ENCODE measurements around the gene SUPT6H.

The SUPT6H gene

GRCh38 chr17:28685366-28685765 lies 23.4 kb downstream of the SUPT6H start:
- Histone ChIP-seq H3K27me3 (ENCODE audit: control insufficient read depth, insufficient read depth, low read length) (no peaks in the 10 kb centered on the region), H3K4me3 (ENCODE audit: low read length) (no peak overlapping the region), H3K9me3 (ENCODE audit: control insufficient read depth, low read depth, low read length) (no peaks in the 10 kb centered on the region), H3K27ac (ENCODE audit: low read length) (no peak overlapping the region), H3K36me3 (ENCODE audit: control insufficient read depth, low read depth, low read length) (peaks cover 95% of the 10 kb centered on the region), H3K4me1 (ENCODE audit: control insufficient read depth, low read depth, low read length) (no peaks in the 10 kb centered on the region), H3K9ac (ENCODE audit: low read length) (no peak overlapping the region)

- Histone ChIP-seq H3K27ac (ENCODE audit: low read length) (no peak overlapping the region), H3K36me3 (ENCODE audit: control insufficient read depth, low read depth, low read length) (peaks cover 94% of the 10 kb centered on the region), H3K9me3 (ENCODE audit: control insufficient read depth, low read depth, low read length) (no peaks in the 10 kb centered on the region), H3K4me3 (ENCODE audit: low read length) (no peak overlapping the region), H3K27me3 (ENCODE audit: control insufficient read depth, insufficient read depth, low read length) (no peaks in the 10 kb centered on the region), H3K9ac (ENCODE audit: low read length) (no peak overlapping the region), H3K4me1 (ENCODE audit: control insufficient read depth, low read depth, low read length) (no peaks in the 10 kb centered on the region)
Measured at GRCh38 chr17:28686296-28686695, 24.3 kb downstream of the SUPT6H start.

DNA sequence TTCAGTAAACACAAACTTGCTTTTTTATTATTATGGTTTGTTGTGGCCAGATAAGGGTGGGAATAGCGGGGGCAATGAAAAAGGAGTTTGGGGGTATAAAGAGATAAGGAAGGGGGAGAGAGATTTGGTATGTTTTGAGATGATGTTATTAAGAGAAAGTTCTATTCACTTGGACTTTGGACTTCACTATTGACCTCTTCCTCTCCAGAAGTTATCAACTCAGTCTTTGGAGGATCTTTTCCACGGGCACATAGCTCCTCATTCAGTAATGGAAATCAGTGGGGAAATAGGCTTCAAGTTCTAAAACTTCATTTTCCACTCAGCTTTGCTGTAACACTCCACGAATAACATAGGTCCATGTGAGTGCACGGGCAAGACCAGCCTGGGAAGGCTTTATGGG lies 26.5 kb downstream of the SUPT6H start:
- Histone ChIP-seq H3K27me3 (ENCODE audit: control insufficient read depth, insufficient read depth, low read length) (no peaks in the 10 kb centered on the region), H3K4me3 (ENCODE audit: low read length) (no peak overlapping the region), H3K9me3 (ENCODE audit: control insufficient read depth, low read depth, low read length) (no peaks in the 10 kb centered on the region), H3K36me3 (ENCODE audit: control insufficient read depth, low read depth, low read length) (peaks cover 82% of the 10 kb centered on the region), H3K9ac (ENCODE audit: low read length) (no peak overlapping the region), H3K4me1 (ENCODE audit: control insufficient read depth, low read depth, low read length) (no peaks in the 10 kb centered on the region), H3K27ac (ENCODE audit: low read length) (no peak overlapping the region)

- H3K9me3 ChIP-seq (ENCODE audit: control insufficient read depth, low read depth, low read length): no peaks in the 10 kb centered on the region
- H3K36me3 ChIP-seq (ENCODE audit: control insufficient read depth, low read depth, low read length): peaks cover 85% of the 10 kb centered on the region
- H3K27ac ChIP-seq (ENCODE audit: low read length): no peak overlapping the region
- no peak overlapping the region for H3K4me3 ChIP-seq (ENCODE audit: low read length)
- no peaks in the 10 kb centered on the region for H3K27me3 ChIP-seq (ENCODE audit: control insufficient read depth, insufficient read depth, low read length)
- no peaks in the 10 kb centered on the region for H3K4me1 ChIP-seq (ENCODE audit: control insufficient read depth, low read depth, low read length)
- H3K9ac ChIP-seq (ENCODE audit: low read length): no peak overlapping the region
Measured at GRCh38 chr17:28689011-28689410, 27.0 kb downstream of the SUPT6H start.

DNA sequence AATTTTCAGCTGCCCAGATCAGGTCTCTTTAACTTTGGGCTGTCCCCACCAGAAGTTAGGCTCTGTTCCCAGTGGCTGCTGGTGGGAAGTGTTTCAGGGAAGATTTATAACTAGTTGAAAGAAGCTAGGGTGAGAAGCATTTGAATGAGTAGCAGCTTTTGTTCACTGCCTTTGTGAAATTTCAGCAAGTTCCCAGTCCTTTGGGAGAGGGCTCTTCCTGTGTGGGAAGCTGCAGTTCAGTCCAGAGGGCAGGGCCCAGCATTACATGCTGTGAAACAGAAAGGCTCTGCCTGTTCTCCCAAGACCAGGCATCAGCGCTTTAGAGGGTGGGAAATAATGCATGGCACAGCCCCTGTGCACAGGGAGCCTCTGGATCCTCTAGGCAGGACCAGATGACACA lies 31.9 kb downstream of the SUPT6H start:
- Histone ChIP-seq H3K27ac (ENCODE audit: low read length) (no peak overlapping the region), H3K36me3 (ENCODE audit: control insufficient read depth, low read depth, low read length) (peaks cover 82% of the 10 kb centered on the region), H3K4me3 (ENCODE audit: low read length) (no peak overlapping the region), H3K27me3 (ENCODE audit: control insufficient read depth, insufficient read depth, low read length) (no peaks in the 10 kb centered on the region), H3K9me3 (ENCODE audit: control insufficient read depth, low read depth, low read length) (no peaks in the 10 kb centered on the region), H3K9ac (ENCODE audit: low read length) (no peak overlapping the region), H3K4me1 (ENCODE audit: control insufficient read depth, low read depth, low read length) (no peaks in the 10 kb centered on the region)

GRCh38 chr17:28698253-28698941 lies 36.4 kb downstream of the SUPT6H start:
- no peaks in the 10 kb centered on the region for H3K27me3 ChIP-seq (ENCODE audit: control insufficient read depth, insufficient read depth, low read length)
- no peaks in the 10 kb centered on the region for H3K4me1 ChIP-seq (ENCODE audit: control insufficient read depth, low read depth, low read length)
- no peak overlapping the region for H3K9ac ChIP-seq (ENCODE audit: low read length)
- no peak overlapping the region for H3K27ac ChIP-seq (ENCODE audit: low read length)
- peaks cover 95% of the 10 kb centered on the region for H3K36me3 ChIP-seq (ENCODE audit: control insufficient read depth, low read depth, low read length)
- H3K4me3 ChIP-seq (ENCODE audit: low read length): no peak overlapping the region
- no peaks in the 10 kb centered on the region for H3K9me3 ChIP-seq (ENCODE audit: control insufficient read depth, low read depth, low read length)

DNA sequence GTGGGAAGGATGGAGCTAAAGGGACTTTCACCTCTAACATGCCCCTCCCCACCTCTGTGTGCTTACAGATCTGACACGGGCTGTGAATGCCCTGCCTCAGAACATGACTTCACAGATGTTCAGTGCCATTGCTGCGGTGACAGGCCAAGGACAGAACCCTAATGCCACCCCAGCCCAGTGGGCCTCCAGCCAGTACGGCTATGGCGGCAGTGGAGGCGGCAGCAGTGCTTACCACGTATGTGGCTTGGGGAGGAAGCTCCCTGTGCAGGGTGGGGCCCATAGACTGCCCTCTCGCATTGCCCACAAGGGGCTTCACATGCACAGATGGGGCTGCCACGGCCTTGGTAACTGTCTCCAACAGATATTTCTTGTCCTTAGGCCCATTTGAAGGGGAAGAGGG lies 38.3 kb downstream of the SUPT6H start:
- no peaks in the 10 kb centered on the region for H3K9me3 ChIP-seq (ENCODE audit: control insufficient read depth, low read depth, low read length)
- no peak overlapping the region for H3K9ac ChIP-seq (ENCODE audit: low read length)
- H3K27ac ChIP-seq (ENCODE audit: low read length): no peak overlapping the region
- H3K4me3 ChIP-seq (ENCODE audit: low read length): no peak overlapping the region
- H3K27me3 ChIP-seq (ENCODE audit: control insufficient read depth, insufficient read depth, low read length): no peaks in the 10 kb centered on the region
- H3K4me1 ChIP-seq (ENCODE audit: control insufficient read depth, low read depth, low read length): no peaks in the 10 kb centered on the region
- peaks cover 78% of the 10 kb centered on the region for H3K36me3 ChIP-seq (ENCODE audit: control insufficient read depth, low read depth, low read length)

- H3K4me1 ChIP-seq (ENCODE audit: control insufficient read depth, low read depth, low read length): no peaks in the 10 kb centered on the region
- no peak overlapping the region for H3K27ac ChIP-seq (ENCODE audit: low read length)
- H3K36me3 ChIP-seq (ENCODE audit: control insufficient read depth, low read depth, low read length): peaks cover 71% of the 10 kb centered on the region
- H3K9me3 ChIP-seq (ENCODE audit: control insufficient read depth, low read depth, low read length): no peaks in the 10 kb centered on the region
- no peak overlapping the region for H3K9ac ChIP-seq (ENCODE audit: low read length)
- H3K27me3 ChIP-seq (ENCODE audit: control insufficient read depth, insufficient read depth, low read length): no peaks in the 10 kb centered on the region
- H3K4me3 ChIP-seq (ENCODE audit: low read length): no peak overlapping the region
Measured at GRCh38 chr17:28700830-28701492, 39.0 kb downstream of the SUPT6H start.

GRCh38 chr17:28702026-28702751 lies 40.2 kb downstream of the SUPT6H start:
- H3K9ac ChIP-seq (ENCODE audit: low read length): no peak overlapping the region
- no peaks in the 10 kb centered on the region for H3K27me3 ChIP-seq (ENCODE audit: control insufficient read depth, insufficient read depth, low read length)
- no peaks in the 10 kb centered on the region for H3K4me1 ChIP-seq (ENCODE audit: control insufficient read depth, low read depth, low read length)
- no peak overlapping the region for H3K27ac ChIP-seq (ENCODE audit: low read length)
- peaks cover 62% of the 10 kb centered on the region for H3K36me3 ChIP-seq (ENCODE audit: control insufficient read depth, low read depth, low read length)
- no peaks in the 10 kb centered on the region for H3K9me3 ChIP-seq (ENCODE audit: control insufficient read depth, low read depth, low read length)
- H3K4me3 ChIP-seq (ENCODE audit: low read length): no peak overlapping the region

DNA sequence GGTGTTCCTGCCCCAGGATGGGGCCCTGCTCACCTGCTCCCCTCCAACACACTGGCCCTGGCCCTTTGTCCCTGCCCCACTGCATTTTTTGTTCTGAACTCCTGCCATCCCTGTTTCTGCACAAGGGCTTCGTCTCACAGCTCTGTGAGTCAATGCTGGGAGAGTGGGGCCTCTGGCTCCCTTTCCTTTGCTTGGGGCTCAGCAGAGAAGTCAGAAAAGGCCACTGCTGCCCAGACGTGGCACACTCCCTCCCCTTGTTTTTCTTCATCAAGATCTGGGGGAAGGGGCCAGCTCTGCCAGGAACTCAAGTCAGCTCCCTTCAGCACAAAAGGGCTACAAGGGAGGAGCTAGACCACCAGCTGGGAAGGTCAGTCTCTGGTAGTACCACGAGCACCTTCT lies 40.7 kb downstream of the SUPT6H start:
- Histone ChIP-seq H3K27ac (ENCODE audit: low read length) (no peak overlapping the region), H3K4me3 (ENCODE audit: low read length) (no peak overlapping the region), H3K36me3 (ENCODE audit: control insufficient read depth, low read depth, low read length) (peaks cover 56% of the 10 kb centered on the region), H3K4me1 (ENCODE audit: control insufficient read depth, low read depth, low read length) (no peaks in the 10 kb centered on the region), H3K9me3 (ENCODE audit: control insufficient read depth, low read depth, low read length) (no peaks in the 10 kb centered on the region), H3K27me3 (ENCODE audit: control insufficient read depth, insufficient read depth, low read length) (no peaks in the 10 kb centered on the region), H3K9ac (ENCODE audit: low read length) (no peak overlapping the region)

DNA sequence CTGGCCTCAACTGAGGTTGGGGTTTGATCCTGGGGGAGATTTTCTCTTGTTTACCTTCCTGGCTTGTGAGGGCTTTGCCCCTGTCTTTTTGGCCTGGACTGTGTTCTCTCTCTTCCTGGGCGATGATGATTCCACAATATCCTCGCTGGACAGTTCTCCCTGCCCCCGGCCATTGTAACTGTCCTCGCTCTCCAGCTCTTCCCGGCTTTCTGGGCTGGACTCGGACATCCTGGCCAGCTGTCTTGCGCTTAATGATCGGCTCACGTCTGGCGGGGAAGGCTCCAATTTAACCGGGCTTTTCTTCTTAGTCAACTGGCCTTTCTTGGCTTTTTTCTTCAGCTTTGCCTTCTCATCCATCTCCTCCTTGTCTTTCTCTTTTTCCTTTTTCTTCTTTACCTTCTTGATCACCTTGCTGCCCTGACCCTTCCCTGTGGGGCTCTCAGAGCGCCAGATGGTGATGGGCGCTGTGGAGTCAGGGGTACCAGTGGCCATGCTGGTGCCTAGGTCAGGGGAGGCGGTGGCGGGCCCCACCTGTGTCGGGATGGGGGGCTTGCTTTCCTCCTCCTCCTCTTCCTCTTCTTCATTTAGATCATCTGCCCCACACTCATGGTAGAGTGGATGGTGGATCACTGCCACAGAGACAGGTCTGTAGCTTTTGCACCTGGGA lies 41.7 kb downstream of the SUPT6H start:
- Histone ChIP-seq H3K4me1 (ENCODE audit: control insufficient read depth, low read depth, low read length) (no peaks in the 10 kb centered on the region), H3K36me3 (ENCODE audit: control insufficient read depth, low read depth, low read length) (peaks cover 47% of the 10 kb centered on the region), H3K9me3 (ENCODE audit: control insufficient read depth, low read depth, low read length) (no peaks in the 10 kb centered on the region), H3K27me3 (ENCODE audit: control insufficient read depth, insufficient read depth, low read length) (no peaks in the 10 kb centered on the region), H3K27ac (ENCODE audit: low read length) (no peak overlapping the region), H3K9ac (ENCODE audit: low read length) (no peak overlapping the region), H3K4me3 (ENCODE audit: low read length) (no peak overlapping the region)

Measured in iPS-18a (cell line).